Hepatic stellate cell (primary cell): ENCODE data around the gene TIMM9.
"Not testable (repeated sequence)": the region's sequence is repeated elsewhere in the genome, so short reads cannot be mapped to it uniquely, and the experiment has no call there.

Source experiments
- DNase-seq: peaks from one replicate; pipeline ENCODE4 v3.0.0; 2011; ENCODE audit warnings: low spot score

The TIMM9 gene

DNA sequence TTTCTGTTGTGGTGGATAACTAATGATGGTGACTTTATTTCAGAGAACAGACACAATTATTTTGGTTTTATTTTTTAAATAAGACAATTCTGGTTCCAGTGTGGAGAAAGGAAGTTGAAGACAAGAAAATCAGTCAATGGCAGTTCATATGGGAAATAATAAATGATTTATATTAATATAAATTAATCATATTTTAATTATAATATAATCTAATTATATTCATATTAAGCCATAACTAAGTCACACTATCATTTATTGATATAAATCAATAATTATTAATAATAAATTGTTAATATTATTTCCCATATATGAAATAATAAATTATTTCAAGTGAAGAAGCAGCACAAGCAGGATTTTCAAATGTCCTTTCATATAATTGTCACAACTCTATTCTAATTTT is 28.8 kb downstream of the TIMM9 start:
- no peak for DNase-seq

DNA sequence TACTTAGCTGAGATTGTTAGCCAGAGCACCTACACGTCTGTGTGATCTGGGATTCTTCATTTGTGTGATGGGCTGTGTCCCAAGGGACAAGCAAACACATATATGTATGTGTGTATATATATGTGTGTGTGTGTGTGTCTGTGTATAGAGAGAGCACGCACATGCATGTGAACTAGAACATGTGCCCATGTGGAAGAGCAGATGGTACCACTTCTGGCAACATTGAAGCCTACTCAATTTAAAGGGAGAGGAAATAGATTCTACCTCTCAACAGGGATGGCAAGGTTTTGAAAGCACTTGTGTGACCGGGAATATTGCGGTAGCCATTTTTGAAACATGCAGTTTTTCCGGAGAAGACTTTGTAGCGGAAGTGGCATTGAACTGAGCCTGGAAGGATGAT is 30.2 kb downstream of the TIMM9 start:
- no peak for DNase-seq

DNA sequence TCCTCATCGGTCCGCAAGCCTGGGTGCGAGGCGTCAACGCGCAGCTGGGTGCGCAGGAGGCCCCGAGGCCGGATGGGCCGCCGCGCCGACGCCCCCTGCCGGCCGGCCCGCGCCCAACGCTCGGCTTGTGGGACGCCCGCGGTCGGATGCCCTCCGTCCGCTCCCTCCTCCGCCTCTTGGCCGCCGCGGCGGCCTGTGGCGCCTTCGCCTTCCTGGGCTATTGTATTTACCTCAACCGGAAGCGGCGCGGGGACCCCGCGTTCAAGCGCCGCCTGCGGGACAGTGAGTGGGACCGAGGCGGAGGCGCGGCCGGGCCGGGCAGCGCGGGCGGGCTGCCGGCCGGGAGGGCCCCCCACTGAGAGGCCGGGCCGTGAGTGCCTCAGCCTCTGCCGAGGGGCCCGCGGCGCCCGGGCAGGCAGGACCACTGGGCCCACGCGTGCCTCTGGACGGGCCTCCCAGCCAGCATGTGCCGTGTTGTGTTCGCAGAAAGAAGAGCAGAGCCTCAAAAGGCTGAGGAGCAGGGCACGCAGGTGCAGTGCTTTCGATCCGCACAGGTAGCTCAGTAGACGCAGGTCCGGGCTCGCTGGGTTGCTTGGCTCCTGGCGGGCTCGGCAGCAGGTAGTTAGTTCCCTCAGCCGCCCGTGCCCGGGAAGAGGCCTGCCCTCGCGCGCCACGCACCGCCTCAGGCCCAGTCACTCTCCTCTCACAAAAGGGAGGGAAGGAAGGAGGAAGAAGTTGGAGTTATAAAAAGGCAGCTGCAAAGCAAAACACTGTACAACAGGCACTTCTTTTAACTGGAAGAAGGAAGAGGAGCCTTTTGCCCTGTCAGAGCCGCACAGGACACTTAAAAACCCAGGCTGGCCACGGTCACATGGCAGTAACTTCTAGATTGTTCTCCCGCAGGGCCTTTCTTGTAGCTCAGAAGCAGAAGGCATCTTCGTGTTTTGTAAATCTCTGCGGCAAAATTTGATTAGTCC is 31.2 kb downstream of the TIMM9 start, which contains the start of gene TOMM20L:
TOMM20L (plus strand) TSS at position 119 of the 977 bp plus-strand sequence; CDS start at position 147, 28 bp downstream.
- peak; percentile 84 for DNase-seq

DNA sequence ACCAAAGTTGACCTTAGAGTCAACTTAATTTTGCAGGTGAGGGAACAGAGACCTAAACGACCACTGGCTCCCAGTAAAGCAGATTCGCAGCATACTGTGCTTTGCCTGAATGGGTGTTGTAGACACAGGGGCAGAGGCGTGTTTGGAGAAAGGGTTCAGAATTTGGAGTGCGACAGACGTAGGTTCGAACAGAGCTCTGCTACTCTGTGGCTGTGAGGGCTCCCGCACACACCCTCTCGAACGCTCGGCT is 31.8 kb downstream of the TIMM9 start:
- DNase-seq = no peak

DNA sequence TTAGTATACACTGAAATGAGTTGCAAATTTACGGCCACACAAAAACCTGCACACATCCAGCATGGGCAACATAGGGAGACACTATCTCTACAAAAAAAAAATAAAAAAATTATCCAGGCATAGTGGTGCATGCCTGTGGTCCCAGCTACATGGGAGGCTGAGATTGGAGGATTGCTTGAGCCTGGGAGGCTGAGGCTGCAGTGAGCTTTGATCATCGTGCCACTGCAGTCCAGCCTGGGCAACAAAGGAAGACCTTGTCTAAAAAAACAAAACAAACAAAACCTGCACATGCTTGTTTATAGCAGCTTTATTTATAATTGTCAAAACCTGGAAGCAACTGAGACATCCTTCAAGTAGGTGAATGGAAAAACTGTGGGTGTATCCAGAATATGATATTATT is 36.5 kb downstream of the TIMM9 start:
- no peak for DNase-seq

DNA sequence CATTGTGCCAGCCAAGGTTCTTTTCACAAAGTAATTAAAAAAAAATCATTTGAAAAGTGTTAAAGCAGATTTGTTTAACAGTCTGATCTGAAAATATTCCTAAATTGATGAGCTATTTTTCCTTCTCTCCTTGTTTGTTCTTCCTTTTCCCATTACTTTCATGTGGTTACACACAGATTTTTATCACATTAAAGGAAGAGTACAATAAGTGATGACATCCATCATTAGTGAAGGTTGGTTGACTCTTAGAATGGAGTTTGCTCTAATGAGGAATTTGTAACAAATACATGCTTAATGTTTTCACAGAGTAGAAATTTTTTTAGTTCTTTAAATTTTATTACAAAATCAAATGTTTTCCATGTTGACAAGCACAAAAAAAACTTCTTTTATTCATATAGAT is 50.5 kb downstream of the TIMM9 start:
- no peak for DNase-seq

DNA sequence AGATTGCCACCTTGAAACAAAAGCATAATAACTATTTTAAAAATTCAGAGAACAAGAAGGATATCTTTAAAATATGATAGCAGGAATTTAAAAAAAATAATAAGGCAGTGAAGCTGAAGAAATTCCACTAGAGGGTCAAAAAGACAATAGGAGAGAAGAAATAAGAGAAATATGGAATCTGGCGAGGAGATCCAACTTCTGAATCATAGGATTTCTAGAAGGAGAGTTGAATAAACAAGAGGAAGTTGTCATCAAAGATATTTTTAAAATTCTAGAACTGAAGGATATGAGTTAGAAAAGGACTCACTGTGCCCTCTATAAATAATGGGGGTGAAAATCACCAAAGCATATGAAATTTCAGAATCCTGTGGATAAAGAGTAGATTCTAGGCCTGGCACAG is 58.4 kb downstream of the TIMM9 start:
- DNase-seq = peak; percentile 7

DNA sequence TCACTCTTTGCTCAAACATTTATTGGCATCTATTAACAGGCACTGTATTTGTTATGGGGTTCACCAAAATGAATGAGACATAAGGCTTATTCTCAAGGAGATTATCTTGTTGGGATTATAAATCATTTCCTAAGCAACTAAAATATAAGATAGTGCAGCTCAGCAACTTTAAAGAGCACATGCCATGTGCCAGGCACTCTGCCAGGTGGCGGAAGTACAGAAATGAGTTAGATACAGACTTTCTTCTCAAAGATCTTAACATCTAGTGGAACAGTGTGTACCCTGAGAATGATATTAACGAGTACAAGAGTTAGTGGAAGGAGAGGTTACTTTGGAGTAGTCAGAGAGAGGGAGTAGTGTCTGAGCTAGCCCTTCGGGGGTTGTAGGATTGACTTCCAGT is 60.0 kb downstream of the TIMM9 start:
- DNase-seq = no peak

DNA sequence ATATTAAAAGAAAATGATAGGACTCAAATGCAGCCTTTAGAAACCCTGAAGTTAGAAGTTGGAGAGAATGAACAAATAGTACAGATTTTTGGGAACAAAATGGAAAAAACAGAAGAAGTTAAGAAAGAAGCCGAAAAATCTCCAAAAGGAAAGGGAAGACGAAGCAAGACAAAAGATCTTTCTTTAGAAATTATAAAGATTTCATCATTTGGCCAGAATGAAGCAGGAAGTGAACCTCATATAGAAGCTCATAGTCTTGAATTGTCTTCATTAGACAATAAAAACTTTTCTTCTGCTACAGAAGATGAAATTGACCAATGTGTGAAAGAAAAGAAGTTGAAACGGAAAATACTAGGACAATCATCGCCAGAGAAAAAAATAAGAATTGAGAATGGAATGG is 63.0 kb downstream of the TIMM9 start:
- no peak for DNase-seq

DNA sequence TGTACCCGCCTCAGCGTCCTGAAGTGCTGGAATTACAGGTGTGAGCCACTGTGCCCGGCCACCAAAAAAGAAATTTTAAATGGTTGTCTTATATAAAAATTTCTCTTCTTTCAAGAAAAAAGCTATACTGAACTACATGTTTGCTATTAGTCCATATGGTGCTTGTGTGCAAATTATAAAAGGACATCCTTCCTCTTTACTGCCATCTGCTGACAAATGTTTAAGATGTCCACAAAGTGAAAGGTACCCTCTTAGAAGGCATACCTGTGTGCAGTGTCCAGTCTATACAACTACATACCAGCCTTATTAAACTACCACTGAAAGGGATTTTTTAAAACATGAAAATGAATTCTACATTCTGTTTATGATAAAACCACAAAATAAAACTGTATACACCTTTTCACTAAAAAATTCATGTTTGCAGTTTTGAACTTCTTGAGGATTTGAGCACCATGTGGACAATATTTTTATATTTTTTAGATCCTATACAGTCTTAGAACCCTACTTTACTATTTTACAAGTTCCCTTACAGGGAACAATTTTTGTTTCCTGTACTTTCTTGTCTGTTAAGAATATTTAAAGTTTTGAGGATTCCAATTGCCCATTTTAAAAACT is 64.4 kb downstream of the TIMM9 start:
- no peak for DNase-seq

DNA sequence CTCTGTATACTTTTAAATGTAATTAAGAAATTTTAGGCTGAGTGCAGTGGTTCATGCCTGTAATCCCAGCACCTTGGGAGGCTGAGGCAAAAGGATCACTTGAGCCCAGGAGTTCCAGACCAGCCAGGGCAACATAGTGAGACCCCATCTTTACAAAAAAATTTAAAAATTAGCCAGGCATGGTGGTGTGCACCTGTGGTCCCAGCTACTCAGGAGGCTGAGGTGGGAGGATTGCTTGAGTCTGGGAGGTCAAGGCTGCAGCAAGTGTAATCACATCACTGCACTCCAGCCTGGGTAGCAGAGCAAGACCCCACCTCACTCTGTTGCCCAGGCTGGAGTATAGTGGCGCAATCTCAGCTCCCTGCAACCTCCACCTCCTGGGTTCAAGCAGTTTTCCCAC is 65.1 kb downstream of the TIMM9 start:
- DNase-seq = not testable (repeated sequence)
